CD4-positive, alpha-beta T cell treated with Interleukin-15 for 4 hours (primary cell): ENCODE results near the gene SPANXD.
"Not testable (repeated sequence)": the region's sequence is repeated elsewhere in the genome, so short reads cannot be mapped to it uniquely, and the experiment has no call there.

Experiments
- DNase-seq: peaks from one replicate; pipeline ENCODE4 v3.0.0-alpha.2; 2020; ENCODE audit warnings: low spot score

SPANXD gene, protein sequence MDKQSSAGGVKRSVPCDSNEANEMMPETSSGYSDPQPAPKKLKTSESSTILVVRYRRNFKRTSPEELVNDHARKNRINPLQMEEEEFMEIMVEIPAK

DNA sequence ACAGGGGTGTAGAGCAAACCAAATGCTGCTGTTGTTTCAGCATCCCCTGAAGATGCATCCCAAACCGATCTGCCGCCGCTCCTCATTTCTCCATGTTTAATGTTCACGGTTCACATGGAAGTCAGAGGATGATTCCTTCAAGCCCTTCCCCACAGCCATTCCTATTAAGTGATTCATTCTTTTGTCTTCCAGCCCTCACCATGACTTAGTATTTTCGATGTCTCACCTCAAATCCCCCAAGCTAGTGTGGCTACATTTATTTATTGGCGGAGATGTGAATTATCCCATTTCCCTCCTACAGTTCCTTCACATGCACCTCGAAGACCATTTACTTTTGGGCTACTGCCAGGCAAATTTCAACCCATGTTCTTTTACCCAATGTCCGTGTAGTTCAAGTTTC lies at the start of gene SPANXD:
Gene SPANXD (minus strand): TSS at position 101 of the 400 bp plus-strand sequence. CDS start 334 bp downstream, outside the sequence.
- not testable (repeated sequence) for DNase-seq

GRCh38 chrX:141742666-141743065 lies 44.1 kb upstream of the SPANXD start:
- no peak for DNase-seq

DNA sequence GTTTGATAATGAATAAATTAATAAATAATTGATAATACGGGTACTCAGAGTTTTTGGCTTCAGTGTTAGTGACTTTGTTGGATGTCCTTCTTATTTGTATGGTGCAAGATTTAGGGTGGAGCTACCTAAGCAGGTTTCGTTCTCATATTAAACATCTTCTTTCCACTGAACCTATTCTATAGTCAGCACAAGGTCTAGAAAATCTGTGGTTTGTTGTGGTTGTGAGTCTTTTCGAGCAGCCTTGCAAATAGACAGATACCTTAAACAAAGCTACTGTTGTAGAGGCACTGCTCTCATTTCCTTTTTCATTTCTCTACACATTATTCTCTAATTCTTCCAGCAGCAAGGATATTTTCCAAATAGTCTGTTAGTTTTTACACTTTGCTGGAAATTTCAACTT lies 38.1 kb upstream of the SPANXD start:
- DNase-seq = no peak

GRCh38 chrX:141733371-141733770 lies 34.8 kb upstream of the SPANXD start:
- no peak for DNase-seq

GRCh38 chrX:141732031-141732430 lies 33.5 kb upstream of the SPANXD start:
- no peak for DNase-seq

- DNase-seq = no peak
Observed at GRCh38 chrX:141724186-141724585, 25.6 kb upstream of the SPANXD start.

DNA sequence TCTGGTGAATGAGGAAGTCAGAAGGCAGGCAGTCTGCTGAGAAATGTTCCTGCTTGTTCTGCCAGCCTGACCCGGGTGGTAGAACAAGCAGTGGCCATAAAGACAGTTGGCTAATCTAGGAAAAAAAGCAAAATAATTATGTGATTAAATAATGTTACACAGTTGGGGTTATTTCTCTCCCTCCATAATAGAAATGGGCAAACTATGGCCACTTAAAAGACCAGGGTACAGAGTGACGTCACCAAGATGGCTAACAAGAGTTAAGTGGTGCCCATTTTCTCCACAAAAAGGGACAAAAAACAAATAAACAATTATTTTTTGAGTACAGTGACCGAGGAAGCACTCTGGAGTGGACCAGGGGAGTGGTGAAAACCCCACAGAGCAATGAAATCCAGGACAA lies 16.1 kb upstream of the SPANXD start:
- DNase-seq = no peak

DNA sequence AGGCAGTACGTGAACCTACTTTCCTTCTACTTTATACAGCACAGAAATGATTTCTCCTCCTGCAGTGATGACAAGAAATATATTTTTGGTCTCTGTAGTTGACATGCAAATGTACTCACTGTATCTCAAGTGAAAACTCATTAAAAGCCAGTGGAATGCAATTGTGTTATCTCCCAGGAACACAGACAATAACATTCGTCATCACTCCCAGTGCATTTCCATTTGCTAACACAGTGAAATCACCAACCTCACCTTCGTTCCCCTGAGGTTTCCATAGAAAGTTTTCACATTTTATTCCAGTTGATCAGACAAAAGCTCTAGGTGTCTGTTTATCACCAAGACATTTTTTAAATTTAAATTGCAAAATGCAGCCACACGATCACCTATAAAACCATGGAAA lies 2.5 kb upstream of the SPANXD start:
- no peak for DNase-seq

- DNase-seq = no peak
Observed at GRCh38 chrX:141673946-141674345, 24.6 kb downstream of the SPANXD start.

DNA sequence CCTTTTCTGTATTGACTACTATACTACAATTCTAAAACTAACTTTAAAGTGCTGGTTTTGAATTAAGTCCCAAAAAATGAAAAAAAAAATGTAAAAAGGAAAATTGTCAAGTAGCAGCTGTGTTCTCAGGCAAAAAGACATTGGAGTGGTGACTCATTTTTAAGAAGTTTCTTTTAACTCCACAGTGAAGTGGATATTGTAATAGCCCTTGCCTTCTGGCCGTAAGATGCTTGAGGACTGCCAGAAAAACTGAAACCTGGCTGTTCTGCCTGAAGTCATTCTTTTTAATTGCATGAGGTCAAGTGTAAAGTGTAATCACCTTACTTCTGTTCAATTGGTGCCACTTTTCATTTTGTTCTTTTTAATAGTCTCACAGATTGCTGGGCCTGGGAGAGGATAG lies 28.9 kb downstream of the SPANXD start:
- no peak for DNase-seq

DNA sequence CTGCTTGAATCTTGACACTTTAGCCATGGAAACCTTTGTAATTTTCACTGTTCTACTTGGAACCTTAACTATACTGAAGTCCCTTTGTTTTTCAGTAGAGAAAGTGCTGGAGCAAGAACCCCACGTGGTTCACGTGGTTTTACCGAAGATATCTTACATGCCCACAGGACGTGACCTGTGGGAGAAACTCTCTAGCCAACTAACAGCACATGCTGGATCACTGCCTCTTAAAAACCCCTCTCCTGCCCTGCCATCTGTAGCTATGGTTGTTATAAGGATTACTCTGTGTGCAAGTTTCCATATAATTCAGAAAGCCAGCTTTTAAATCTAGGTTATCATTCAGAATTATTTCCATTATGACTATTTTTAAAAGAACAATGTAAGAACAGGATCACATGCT lies 30.2 kb downstream of the SPANXD start:
- no peak for DNase-seq

GRCh38 chrX:141662781-141663180 lies 35.8 kb downstream of the SPANXD start:
- DNase-seq = no peak

DNA sequence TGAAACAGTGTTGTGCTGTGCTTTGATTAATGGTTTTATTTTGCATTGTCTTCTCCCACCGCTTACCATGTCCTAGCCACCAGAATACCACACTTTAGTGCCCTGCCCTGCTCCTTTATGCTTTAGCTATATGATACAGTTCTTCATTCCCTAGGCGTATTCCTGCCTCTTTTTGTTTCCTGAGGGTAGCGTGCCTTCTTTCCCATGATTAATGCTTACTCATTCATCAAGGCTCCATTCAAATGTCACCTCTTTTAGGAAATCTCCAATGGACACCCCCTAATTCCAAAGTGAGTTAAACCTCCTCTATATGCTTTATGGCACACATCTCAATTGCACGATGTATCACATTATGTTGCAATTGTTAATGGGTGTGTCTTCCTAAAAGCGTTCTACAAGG lies 46.3 kb downstream of the SPANXD start:
- no peak for DNase-seq
